C4-2B (cell line): ENCODE data around the gene HOXC11.

Experiments
- CTCF ChIP-seq: fragments of 450-650 bp; conservative IDR thresholded peaks from 2 replicates; pipeline ENCODE4 v1.5.1; 2017; ENCODE audit warnings: mild to moderate bottlenecking
- ZFX ChIP-seq: fragments of 450-650 bp; IDR thresholded peaks from 2 replicates; pipeline ENCODE4 v1.6.1; 2017

GRCh38 chr12:53956914-53957536 lies 15.9 kb upstream of the HOXC11 start:
- TF ChIP-seq CTCF (no peak), ZFX (no peak)
